ENCODE results near the gene TP53RK. TPM values are rescaled to one million over a fixed set of nuclear protein-coding genes. Genes with fewer than 3 reads are reported as not detected.

The TP53RK gene
- total RNA-seq, 1 experiment from 2014 or later: 22.9 TPM

- no peaks in the 10 kb centered on the region for H3K9me2 ChIP-seq (replicated peaks; ENCODE audit: insufficient read depth, low read length)
- no peaks in the 10 kb centered on the region for H3K4me1 ChIP-seq (ENCODE audit: low read length)
- no peak overlapping the region for H3K4me2 ChIP-seq (ENCODE audit: low read depth, low read length, poor library complexity, severe bottlenecking)
- H3K79me2 ChIP-seq (ENCODE audit: low read length): no peaks in the 10 kb centered on the region
- no peak overlapping the region for H3K4me3 ChIP-seq (ENCODE audit: low read length)
- no peak overlapping the region for H3K27ac ChIP-seq (ENCODE audit: low read length)
- H3K9ac ChIP-seq (ENCODE audit: low read length): no peak overlapping the region
- peaks cover 15% of the 10 kb centered on the region for H3K9me3 ChIP-seq (ENCODE audit: low read length)
- no peaks in the 10 kb centered on the region for H4K20me1 ChIP-seq (ENCODE audit: insufficient read depth, low read depth, low read length)
- no peak overlapping the region for H2AFZ ChIP-seq (ENCODE audit: low read length)
- H3K27me3 ChIP-seq (ENCODE audit: low read length): 0 out of 2 replicates have a peak, but pooled peaks cover 5% of the 10 kb centered on the region
- DNase-seq: no peak
- H3K36me3 ChIP-seq (ENCODE audit: insufficient read depth, low read length): no peaks in the 10 kb centered on the region
Observed at GRCh38 chr20:46721476-46721875, 32.2 kb upstream of the TP53RK start.

- Histone ChIP-seq H3K27ac (ENCODE audit: low read length) (no peak overlapping the region), H3K36me3 (ENCODE audit: insufficient read depth, low read length) (no peaks in the 10 kb centered on the region), H3K9me3 (ENCODE audit: low read length) (peaks cover 15% of the 10 kb centered on the region), H3K4me1 (ENCODE audit: low read length) (no peaks in the 10 kb centered on the region), H3K4me2 (ENCODE audit: low read depth, low read length, poor library complexity, severe bottlenecking) (no peak overlapping the region), H3K4me3 (ENCODE audit: low read length) (no peak overlapping the region), H4K20me1 (ENCODE audit: insufficient read depth, low read depth, low read length) (no peaks in the 10 kb centered on the region), H3K9ac (ENCODE audit: low read length) (no peak overlapping the region), H2AFZ (ENCODE audit: low read length) (no peak overlapping the region), H3K9me2 (replicated peaks; ENCODE audit: insufficient read depth, low read length) (no peaks in the 10 kb centered on the region), H3K79me2 (ENCODE audit: low read length) (no peaks in the 10 kb centered on the region), H3K27me3 (ENCODE audit: low read length) (0 out of 2 replicates have a peak, but pooled peaks cover 5% of the 10 kb centered on the region)
- DNase-seq: no peak
Observed at GRCh38 chr20:46720776-46721425, 31.7 kb upstream of the TP53RK start.

GRCh38 chr20:46720019-46720418 is 30.8 kb upstream of the TP53RK start:
- Histone ChIP-seq H3K79me2 (ENCODE audit: low read length) (no peaks in the 10 kb centered on the region), H3K27me3 (ENCODE audit: low read length) (0 out of 2 replicates have a peak, but pooled peaks cover 5% of the 10 kb centered on the region), H3K36me3 (ENCODE audit: insufficient read depth, low read length) (no peaks in the 10 kb centered on the region), H3K27ac (ENCODE audit: low read length) (no peak overlapping the region), H3K4me1 (ENCODE audit: low read length) (no peaks in the 10 kb centered on the region), H3K4me3 (ENCODE audit: low read length) (no peak overlapping the region), H3K9me3 (ENCODE audit: low read length) (peaks cover 15% of the 10 kb centered on the region), H3K4me2 (ENCODE audit: low read depth, low read length, poor library complexity, severe bottlenecking) (no peak overlapping the region), H3K9ac (ENCODE audit: low read length) (no peak overlapping the region), H2AFZ (ENCODE audit: low read length) (no peak overlapping the region), H4K20me1 (ENCODE audit: insufficient read depth, low read depth, low read length) (no peaks in the 10 kb centered on the region), H3K9me2 (replicated peaks; ENCODE audit: insufficient read depth, low read length) (no peaks in the 10 kb centered on the region)
- DNase-seq: no peak

GRCh38 chr20:46717818-46718541 is 28.7 kb upstream of the TP53RK start:
- DNase-seq: no peak
- 0 out of 2 replicates have a peak, but pooled peaks cover 6% of the 10 kb centered on the region for H3K27me3 ChIP-seq (ENCODE audit: low read length)
- no peaks in the 10 kb centered on the region for H3K79me2 ChIP-seq (ENCODE audit: low read length)

GRCh38 chr20:46715292-46715756 is 26.1 kb upstream of the TP53RK start:
- Histone ChIP-seq H3K4me1 (ENCODE audit: low read length) (no peaks in the 10 kb centered on the region), H3K4me3 (ENCODE audit: low read length) (no peak overlapping the region), H3K9me2 (replicated peaks; ENCODE audit: insufficient read depth, low read length) (no peaks in the 10 kb centered on the region), H3K36me3 (ENCODE audit: insufficient read depth, low read length) (no peaks in the 10 kb centered on the region), H4K20me1 (ENCODE audit: insufficient read depth, low read depth, low read length) (no peaks in the 10 kb centered on the region), H3K9ac (ENCODE audit: low read length) (no peak overlapping the region), H3K9me3 (ENCODE audit: low read length) (peaks cover 6% of the 10 kb centered on the region), H3K79me2 (ENCODE audit: low read length) (no peaks in the 10 kb centered on the region), H2AFZ (ENCODE audit: low read length) (no peak overlapping the region), H3K4me2 (ENCODE audit: low read depth, low read length, poor library complexity, severe bottlenecking) (no peak overlapping the region), H3K27me3 (ENCODE audit: low read length) (0 out of 2 replicates have a peak, but pooled peaks cover 7% of the 10 kb centered on the region), H3K27ac (ENCODE audit: low read length) (no peak overlapping the region)
- no peak for DNase-seq

More at GRCh38 chr20:46717818-46718541, 28.7 kb upstream of the TP53RK start:
- Histone ChIP-seq H3K4me1 (ENCODE audit: low read length) (no peaks in the 10 kb centered on the region), H2AFZ (ENCODE audit: low read length) (no peak overlapping the region), H3K9ac (ENCODE audit: low read length) (no peak overlapping the region), H3K4me2 (ENCODE audit: low read depth, low read length, poor library complexity, severe bottlenecking) (no peak overlapping the region), H3K27ac (ENCODE audit: low read length) (no peak overlapping the region), H3K36me3 (ENCODE audit: insufficient read depth, low read length) (no peaks in the 10 kb centered on the region), H3K9me2 (replicated peaks; ENCODE audit: insufficient read depth, low read length) (no peaks in the 10 kb centered on the region), H3K4me3 (ENCODE audit: low read length) (no peak overlapping the region), H4K20me1 (ENCODE audit: insufficient read depth, low read depth, low read length) (no peaks in the 10 kb centered on the region), H3K9me3 (ENCODE audit: low read length) (peaks cover 15% of the 10 kb centered on the region)

GRCh38 chr20:46713957-46714834 is 25.0 kb upstream of the TP53RK start:
- Histone ChIP-seq H3K4me3 (ENCODE audit: low read length) (no peak overlapping the region), H3K36me3 (ENCODE audit: insufficient read depth, low read length) (no peaks in the 10 kb centered on the region), H3K27me3 (ENCODE audit: low read length) (0 out of 2 replicates have a peak, but pooled peaks cover 2% of the 10 kb centered on the region), H3K9me2 (replicated peaks; ENCODE audit: insufficient read depth, low read length) (no peaks in the 10 kb centered on the region), H3K27ac (ENCODE audit: low read length) (no peak overlapping the region), H3K9ac (ENCODE audit: low read length) (no peak overlapping the region), H3K4me2 (ENCODE audit: low read depth, low read length, poor library complexity, severe bottlenecking) (no peak overlapping the region), H4K20me1 (ENCODE audit: insufficient read depth, low read depth, low read length) (no peaks in the 10 kb centered on the region), H3K4me1 (ENCODE audit: low read length) (no peaks in the 10 kb centered on the region), H2AFZ (ENCODE audit: low read length) (no peak overlapping the region), H3K9me3 (ENCODE audit: low read length) (no peaks in the 10 kb centered on the region), H3K79me2 (ENCODE audit: low read length) (no peaks in the 10 kb centered on the region)
- DNase-seq: no peak

- H3K4me3 ChIP-seq (ENCODE audit: low read length): no peak overlapping the region
- no peak overlapping the region for H3K9ac ChIP-seq (ENCODE audit: low read length)
- no peaks in the 10 kb centered on the region for H3K9me3 ChIP-seq (ENCODE audit: low read length)
- H3K4me2 ChIP-seq (ENCODE audit: low read depth, low read length, poor library complexity, severe bottlenecking): no peak overlapping the region
- H3K4me1 ChIP-seq (ENCODE audit: low read length): no peaks in the 10 kb centered on the region
- H2AFZ ChIP-seq (ENCODE audit: low read length): no peak overlapping the region
- no peaks in the 10 kb centered on the region for H4K20me1 ChIP-seq (ENCODE audit: insufficient read depth, low read depth, low read length)
- H3K9me2 ChIP-seq (replicated peaks; ENCODE audit: insufficient read depth, low read length): no peaks in the 10 kb centered on the region
- 0 out of 2 replicates have a peak, but pooled peaks cover 2% of the 10 kb centered on the region for H3K27me3 ChIP-seq (ENCODE audit: low read length)
- no peak overlapping the region for H3K27ac ChIP-seq (ENCODE audit: low read length)
- no peaks in the 10 kb centered on the region for H3K36me3 ChIP-seq (ENCODE audit: insufficient read depth, low read length)
- no peaks in the 10 kb centered on the region for H3K79me2 ChIP-seq (ENCODE audit: low read length)
- DNase-seq: no peak
Observed at GRCh38 chr20:46712056-46712636, 22.9 kb upstream of the TP53RK start.
